ENCODE data around the gene NRP2.

Gene NRP2

GRCh38 chr2:205834796-205835195, 152.5 kb downstream of the NRP2 start:
- TF ChIP-seq, protein P1, sequence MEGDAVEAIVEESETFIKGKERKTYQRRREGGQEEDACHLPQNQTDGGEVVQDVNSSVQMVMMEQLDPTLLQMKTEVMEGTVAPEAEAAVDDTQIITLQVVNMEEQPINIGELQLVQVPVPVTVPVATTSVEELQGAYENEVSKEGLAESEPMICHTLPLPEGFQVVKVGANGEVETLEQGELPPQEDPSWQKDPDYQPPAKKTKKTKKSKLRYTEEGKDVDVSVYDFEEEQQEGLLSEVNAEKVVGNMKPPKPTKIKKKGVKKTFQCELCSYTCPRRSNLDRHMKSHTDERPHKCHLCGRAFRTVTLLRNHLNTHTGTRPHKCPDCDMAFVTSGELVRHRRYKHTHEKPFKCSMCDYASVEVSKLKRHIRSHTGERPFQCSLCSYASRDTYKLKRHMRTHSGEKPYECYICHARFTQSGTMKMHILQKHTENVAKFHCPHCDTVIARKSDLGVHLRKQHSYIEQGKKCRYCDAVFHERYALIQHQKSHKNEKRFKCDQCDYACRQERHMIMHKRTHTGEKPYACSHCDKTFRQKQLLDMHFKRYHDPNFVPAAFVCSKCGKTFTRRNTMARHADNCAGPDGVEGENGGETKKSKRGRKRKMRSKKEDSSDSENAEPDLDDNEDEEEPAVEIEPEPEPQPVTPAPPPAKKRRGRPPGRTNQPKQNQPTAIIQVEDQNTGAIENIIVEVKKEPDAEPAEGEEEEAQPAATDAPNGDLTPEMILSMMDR (conservative IDR thresholded peaks at IDR 0.05; ENCODE audit: low read depth, low read length), result no peak
- Histone ChIP-seq H3K27ac (no peak overlapping the region), H2AFZ (ENCODE audit: low read depth) (no peak overlapping the region), H3K27me3 (ENCODE audit: insufficient read depth, low read depth) (no peaks in the 10 kb centered on the region), H3K4me3 (IDR thresholded peaks at IDR 0.05; ENCODE audit: insufficient read depth, low read depth, low read length) (no peak overlapping the region), H3K79me2 (ENCODE audit: insufficient read depth, low read depth) (no peaks in the 10 kb centered on the region), H3K36me3 (ENCODE audit: insufficient read depth) (no peaks in the 10 kb centered on the region), H3K9ac (no peak overlapping the region), H3K4me2 (no peak overlapping the region), H4K20me1 (ENCODE audit: insufficient read depth) (no peaks in the 10 kb centered on the region), H3K4me1 (ENCODE audit: low read depth, poor library complexity, severe bottlenecking) (no peaks in the 10 kb centered on the region)

GRCh38 chr2:205835251-205835791, 153.0 kb downstream of the NRP2 start:
- no peak overlapping the region for H3K27ac ChIP-seq
- H3K4me1 ChIP-seq (ENCODE audit: low read depth, poor library complexity, severe bottlenecking), result no peaks in the 10 kb centered on the region
- no peaks in the 10 kb centered on the region for H4K20me1 ChIP-seq (ENCODE audit: insufficient read depth)
- H3K27me3 ChIP-seq (ENCODE audit: insufficient read depth, low read depth), result no peaks in the 10 kb centered on the region
- H3K36me3 ChIP-seq (ENCODE audit: insufficient read depth), result no peaks in the 10 kb centered on the region
- no peak overlapping the region for H3K9ac ChIP-seq
- TF ChIP-seq, protein P1 (conservative IDR thresholded peaks at IDR 0.05; ENCODE audit: low read depth, low read length), result no peak
- no peak overlapping the region for H2AFZ ChIP-seq (ENCODE audit: low read depth)
- no peak overlapping the region for H3K4me2 ChIP-seq
- no peak overlapping the region for H3K4me3 ChIP-seq (IDR thresholded peaks at IDR 0.05; ENCODE audit: insufficient read depth, low read depth, low read length)
- no peaks in the 10 kb centered on the region for H3K79me2 ChIP-seq (ENCODE audit: insufficient read depth, low read depth)

- Histone ChIP-seq H3K4me2 (no peak overlapping the region), H2AFZ (ENCODE audit: low read depth) (no peak overlapping the region), H3K79me2 (ENCODE audit: insufficient read depth, low read depth) (no peaks in the 10 kb centered on the region), H4K20me1 (ENCODE audit: insufficient read depth) (no peaks in the 10 kb centered on the region), H3K4me1 (ENCODE audit: low read depth, poor library complexity, severe bottlenecking) (no peaks in the 10 kb centered on the region), H3K27me3 (ENCODE audit: insufficient read depth, low read depth) (no peaks in the 10 kb centered on the region), H3K9ac (no peak overlapping the region), H3K27ac (no peak overlapping the region), H3K36me3 (ENCODE audit: insufficient read depth) (no peaks in the 10 kb centered on the region), H3K4me3 (IDR thresholded peaks at IDR 0.05; ENCODE audit: insufficient read depth, low read depth, low read length) (no peak overlapping the region)
- TF ChIP-seq, protein P1 (conservative IDR thresholded peaks at IDR 0.05; ENCODE audit: low read depth, low read length), result no peak
These were observed 153.6 kb downstream of the NRP2 start for GRCh38 chr2:205835923-205836322.

DNA sequence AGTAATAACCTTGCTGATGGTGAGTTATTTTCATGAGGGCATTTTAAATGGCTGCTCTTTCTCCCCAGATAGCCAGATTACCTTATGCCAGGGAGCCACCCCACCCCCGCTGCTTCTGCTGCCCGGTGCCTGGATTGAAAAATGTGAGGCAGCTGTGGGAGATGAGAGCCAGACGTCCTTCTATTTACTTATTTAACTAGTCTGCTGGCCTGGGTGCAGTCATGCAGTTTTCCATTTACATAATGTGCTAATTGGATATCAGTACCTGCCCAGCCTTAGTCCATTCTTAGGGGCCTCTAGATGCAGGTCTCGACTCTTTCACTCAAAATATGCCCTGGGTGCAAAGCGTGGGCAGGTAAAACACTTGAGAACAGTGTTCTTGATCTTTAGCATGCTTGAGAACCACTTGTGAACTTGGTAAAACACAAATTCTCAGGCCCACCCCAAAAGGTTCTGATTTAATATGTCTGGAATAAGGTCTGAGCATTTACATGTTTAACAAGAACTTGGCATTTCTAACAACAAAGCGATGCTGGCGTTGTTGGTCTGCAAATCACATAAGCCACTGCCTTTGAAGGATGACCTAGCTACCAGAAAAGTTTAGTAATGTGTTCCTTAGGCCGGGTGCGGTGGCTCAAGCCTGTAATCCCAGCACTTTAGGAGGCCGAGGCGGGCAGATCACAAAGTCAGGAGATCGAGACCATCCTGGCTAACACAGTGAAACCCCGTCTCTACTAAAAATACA, 154.3 kb downstream of the NRP2 start:
- Histone ChIP-seq H3K4me2 (no peak overlapping the region), H3K27ac (no peak overlapping the region), H3K4me3 (IDR thresholded peaks at IDR 0.05; ENCODE audit: insufficient read depth, low read depth, low read length) (no peak overlapping the region), H3K4me1 (ENCODE audit: low read depth, poor library complexity, severe bottlenecking) (no peaks in the 10 kb centered on the region), H4K20me1 (ENCODE audit: insufficient read depth) (no peaks in the 10 kb centered on the region), H3K27me3 (ENCODE audit: insufficient read depth, low read depth) (no peaks in the 10 kb centered on the region), H3K9ac (no peak overlapping the region), H3K79me2 (ENCODE audit: insufficient read depth, low read depth) (no peaks in the 10 kb centered on the region), H2AFZ (ENCODE audit: low read depth) (no peak overlapping the region), H3K36me3 (ENCODE audit: insufficient read depth) (no peaks in the 10 kb centered on the region)
- TF ChIP-seq, protein P1 (conservative IDR thresholded peaks at IDR 0.05; ENCODE audit: low read depth, low read length), result no peak

Measured in KMS-11 (cell line).